MCF 10A (cell line): ENCODE results near the gene LRP10. TPM values are rescaled to one million over a fixed set of nuclear protein-coding genes. Genes with fewer than 3 reads are reported as not detected.

Experiments used
- BruUV-seq: library from RNA; stranded (reverse); fragments of 400-500 nt; replicated peaks from 2 replicates; lab custom pipeline; 2021; lab: Mats Ljungman, UMichigan
- CTCF ChIA-PET: fragments of 300-600 bp; sonication (Branson Sonifier 250); formaldehyde crosslinking; extraction: SDS; loops from one replicate; lab custom pipeline; 2021; ENCODE audit warnings: antibody characterized with exemption, inconsistent platforms; lab: Yijun Ruan, JAX
- POLR2A ChIA-PET: fragments of 300-600, 350-650 bp; sonication (Branson Sonifier 250); formaldehyde crosslinking; extraction: SDS; loops from one replicate; lab custom pipeline; 2020; ENCODE audit warnings: antibody characterized with exemption, inconsistent platforms; lab: Yijun Ruan, JAX
- DNase-seq: peaks from one replicate; pipeline ENCODE4 v3.0.0-alpha.2; 2018; ENCODE audit not compliant: unreplicated experiment
- H3K27ac Mint-ChIP-seq: one replicate; pipeline ENCODE4 v1.8.0; 2022; ENCODE audit warnings: mild to moderate bottlenecking, low read depth, mixed read lengths; ENCODE audit not compliant: unreplicated experiment
- H3K27me3 Mint-ChIP-seq: one replicate; pipeline ENCODE4 v1.8.0; 2022; ENCODE audit warnings: mixed read lengths; ENCODE audit not compliant: insufficient read depth, unreplicated experiment
- H3K36me3 Mint-ChIP-seq: one replicate; pipeline ENCODE4 v1.8.0; 2022; ENCODE audit warnings: mild to moderate bottlenecking, moderate library complexity, mixed read lengths; ENCODE audit not compliant: insufficient read depth, unreplicated experiment
- H3K4me1 Mint-ChIP-seq: one replicate; pipeline ENCODE4 v1.8.0; 2022; ENCODE audit warnings: mixed read lengths; ENCODE audit not compliant: insufficient read depth, unreplicated experiment
- H3K4me3 Mint-ChIP-seq: one replicate; pipeline ENCODE4 v1.8.0; 2022; ENCODE audit warnings: mild to moderate bottlenecking, moderate library complexity, mixed read lengths; ENCODE audit not compliant: unreplicated experiment
- H3K9me3 Mint-ChIP-seq: one replicate; pipeline ENCODE4 v1.8.0; 2022; ENCODE audit warnings: mixed read lengths; ENCODE audit not compliant: unreplicated experiment
- intact Hi-C: fragments of 100-400 bp; cut with micrococcal nuclease; formaldehyde crosslinking; loops from 2 replicates; pipeline ENCODE4 v1.14.1; 2022
- total RNA-seq: library from RNA; stranded (reverse); gene quantifications from 2 replicates; pipeline ENCODE4 v1.2.3, GENCODE V29; 2022
- TF ChIP-seq, protein P1 (sequence below): fragments of 200-600 bp; IDR thresholded peaks from one replicate; pipeline ENCODE4 v1.8.0; 2022; ENCODE audit warnings: antibody characterized with exemption, mild to moderate bottlenecking; ENCODE audit not compliant: unreplicated experiment

LRP10 gene
- total RNA-seq, 1 experiment from 2014 or later, result 71.0 TPM

GRCh38 chr14:22865424-22866405 is 5.8 kb upstream of the LRP10 start:
- POLR2A ChIA-PET, result interaction anchor here (0.6 kb wide), 1 partner anchor 205 kb away, joined by 3 read pairs; no protein-coding TSS in a partner anchor

GRCh38 chr14:22866874-22867273 is 4.7 kb upstream of the LRP10 start:
- intact Hi-C loops, result loop anchor here (5.0 kb wide), 1 partner anchor 45 kb away; no protein-coding TSS in a partner anchor
- peaks cover 7% of the 10 kb centered on the region for H3K4me1 Mint-ChIP-seq
- no peak overlapping the region for H3K4me3 Mint-ChIP-seq
- ChIA-PET POLR2A (interaction anchor here (0.6 to 0.7 kb wide), 2 partner anchors 143 to 204 kb away, joined by 3 to 4 read pairs; no protein-coding TSS in a partner anchor), CTCF (interaction anchor here (0.6 to 13.4 kb wide), 5 partner anchors 15 to 310 kb away, joined by 3 to 154 read pairs (median 3); no protein-coding TSS in a partner anchor)
- no peaks in the 10 kb centered on the region for H3K9me3 Mint-ChIP-seq
- H3K27me3 Mint-ChIP-seq, result no peaks in the 10 kb centered on the region
- TF ChIP-seq, protein P1, sequence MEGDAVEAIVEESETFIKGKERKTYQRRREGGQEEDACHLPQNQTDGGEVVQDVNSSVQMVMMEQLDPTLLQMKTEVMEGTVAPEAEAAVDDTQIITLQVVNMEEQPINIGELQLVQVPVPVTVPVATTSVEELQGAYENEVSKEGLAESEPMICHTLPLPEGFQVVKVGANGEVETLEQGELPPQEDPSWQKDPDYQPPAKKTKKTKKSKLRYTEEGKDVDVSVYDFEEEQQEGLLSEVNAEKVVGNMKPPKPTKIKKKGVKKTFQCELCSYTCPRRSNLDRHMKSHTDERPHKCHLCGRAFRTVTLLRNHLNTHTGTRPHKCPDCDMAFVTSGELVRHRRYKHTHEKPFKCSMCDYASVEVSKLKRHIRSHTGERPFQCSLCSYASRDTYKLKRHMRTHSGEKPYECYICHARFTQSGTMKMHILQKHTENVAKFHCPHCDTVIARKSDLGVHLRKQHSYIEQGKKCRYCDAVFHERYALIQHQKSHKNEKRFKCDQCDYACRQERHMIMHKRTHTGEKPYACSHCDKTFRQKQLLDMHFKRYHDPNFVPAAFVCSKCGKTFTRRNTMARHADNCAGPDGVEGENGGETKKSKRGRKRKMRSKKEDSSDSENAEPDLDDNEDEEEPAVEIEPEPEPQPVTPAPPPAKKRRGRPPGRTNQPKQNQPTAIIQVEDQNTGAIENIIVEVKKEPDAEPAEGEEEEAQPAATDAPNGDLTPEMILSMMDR, result no peak
- H3K27ac Mint-ChIP-seq, result no peak overlapping the region
- BruUV-seq, result no TSS peak
- H3K36me3 Mint-ChIP-seq, result peaks cover 5% of the 10 kb centered on the region
- no peak for DNase-seq

More at GRCh38 chr14:22865424-22866405, 5.8 kb upstream of the LRP10 start:
- no peak for DNase-seq
- intact Hi-C loops, result loop anchor here (5.0 kb wide), 1 partner anchor 43 kb away; no protein-coding TSS in a partner anchor
- no peaks in the 10 kb centered on the region for H3K36me3 Mint-ChIP-seq
- BruUV-seq, result no TSS peak
- TF ChIP-seq, protein P1, result no peak
- H3K27ac Mint-ChIP-seq, result no peak overlapping the region
- H3K4me1 Mint-ChIP-seq, result peaks cover under 1% of the 10 kb centered on the region
- H3K9me3 Mint-ChIP-seq, result no peaks in the 10 kb centered on the region
- H3K27me3 Mint-ChIP-seq, result no peaks in the 10 kb centered on the region
- CTCF ChIA-PET, result interaction anchor here (0.6 to 13.4 kb wide), 11 partner anchors 14 to 709 kb away, joined by 3 to 154 read pairs (median 4); no protein-coding TSS in a partner anchor
- H3K4me3 Mint-ChIP-seq, result no peak overlapping the region

- peaks cover 20% of the 10 kb centered on the region for H3K4me1 Mint-ChIP-seq
- peaks cover 27% of the 10 kb centered on the region for H3K36me3 Mint-ChIP-seq
- peak overlapping the region; percentile 79 for H3K4me3 Mint-ChIP-seq
- BruUV-seq, result TSS peak; percentile 67
- no peaks in the 10 kb centered on the region for H3K27me3 Mint-ChIP-seq
- H3K27ac Mint-ChIP-seq, result peak overlapping the region; percentile 99
- no peaks in the 10 kb centered on the region for H3K9me3 Mint-ChIP-seq
- intact Hi-C loops, result loop anchor here (5.0 kb wide), 1 partner anchor 34 kb away; the partner anchor contains the start of gene MMP14
- no peak for DNase-seq
- TF ChIP-seq, protein P1, result no peak
- POLR2A ChIA-PET, result interaction anchor here (0.6 to 5.2 kb wide), 33 partner anchors 13 to 314 kb away, joined by 3 to 116 read pairs (median 5); partner anchors contain the start of genes ACIN1, AJUBA, C14orf119 and HAUS4
- CTCF ChIA-PET, result interaction anchor here (0.7 to 13.4 kb wide), 12 partner anchors 9 to 314 kb away, joined by 3 to 154 read pairs (median 15); partner anchors contain the start of gene REM2
These were observed 723 bp upstream of the LRP10 start for GRCh38 chr14:22870811-22871223.
